Measurements from ENCODE around the gene CCRL2.

- no peak for TF ChIP-seq CTCF (IDR thresholded peaks at IDR 0.05)
- no peak for TF ChIP-seq EZH2 (IDR thresholded peaks at IDR 0.05; ENCODE audit: borderline replicate concordance, insufficient read depth, low read depth, low read length, poor library complexity, severe bottlenecking)
Measured at GRCh38 chr3:46453526-46454208, 46.6 kb downstream of the CCRL2 start.

All from B cell (primary cell).